Dermis blood vessel endothelial cell (primary cell): ENCODE data around the gene TMEM17. TPM values are rescaled to one million over a fixed set of nuclear protein-coding genes. Genes with fewer than 3 reads are reported as not detected.

Experiments used
- DNase-seq: peaks from one replicate; pipeline ENCODE4 v3.0.0; 2010
- total RNA-seq: library from RNA; depleted of rRNA; stranded (reverse); fragments of >200 nt; gene quantifications from 2 replicates; pipeline ENCODE4 v1.2.3, GENCODE V29; 2014

Gene TMEM17
- total RNA-seq, 1 donor from 2014 or later, result 0.51 TPM

GRCh38 chr2:62471404-62471803 lies 34.6 kb downstream of the TMEM17 start:
- DNase-seq, result no peak

GRCh38 chr2:62469548-62469947 lies 36.4 kb downstream of the TMEM17 start:
- no peak for DNase-seq

- DNase-seq, result no peak
Observed at GRCh38 chr2:62469114-62469513, 36.9 kb downstream of the TMEM17 start.

GRCh38 chr2:62467475-62468321 lies 38.3 kb downstream of the TMEM17 start:
- DNase-seq, result no peak

GRCh38 chr2:62467100-62467474 lies 38.9 kb downstream of the TMEM17 start:
- DNase-seq, result no peak

- DNase-seq, result no peak
Observed at GRCh38 chr2:62466503-62466854, 39.5 kb downstream of the TMEM17 start.

GRCh38 chr2:62465741-62466502 lies 40.1 kb downstream of the TMEM17 start:
- peak; percentile 17 for DNase-seq

- no peak for DNase-seq
Observed at GRCh38 chr2:62465039-62465740, 40.8 kb downstream of the TMEM17 start.

GRCh38 chr2:62464221-62465007 lies 41.6 kb downstream of the TMEM17 start:
- DNase-seq, result no peak

GRCh38 chr2:62462211-62462610 lies 43.8 kb downstream of the TMEM17 start:
- no peak for DNase-seq

- DNase-seq, result no peak
Observed at GRCh38 chr2:62461707-62462106, 44.3 kb downstream of the TMEM17 start.

- DNase-seq, result no peak
Observed at GRCh38 chr2:62461017-62461553, 44.9 kb downstream of the TMEM17 start.

- no peak for DNase-seq
Observed at GRCh38 chr2:62460175-62460574, 45.8 kb downstream of the TMEM17 start.

- DNase-seq, result no peak
Observed at GRCh38 chr2:62459672-62460071, 46.3 kb downstream of the TMEM17 start.

GRCh38 chr2:62459106-62459505 lies 46.9 kb downstream of the TMEM17 start:
- no peak for DNase-seq

GRCh38 chr2:62458671-62459081 lies 47.3 kb downstream of the TMEM17 start:
- no peak for DNase-seq

GRCh38 chr2:62458206-62458641 lies 47.8 kb downstream of the TMEM17 start:
- no peak for DNase-seq

- no peak for DNase-seq
Observed at GRCh38 chr2:62457556-62457955, 48.4 kb downstream of the TMEM17 start.

- peak; percentile 79 for DNase-seq
Observed at GRCh38 chr2:62456721-62457539, 49.1 kb downstream of the TMEM17 start.

- no peak for DNase-seq
Observed at GRCh38 chr2:62455957-62456692, 49.9 kb downstream of the TMEM17 start.

- DNase-seq, result no peak
Observed at GRCh38 chr2:62453955-62454354, 52.0 kb downstream of the TMEM17 start.
